Measurements from ENCODE around the gene IER2.

Gene IER2, protein sequence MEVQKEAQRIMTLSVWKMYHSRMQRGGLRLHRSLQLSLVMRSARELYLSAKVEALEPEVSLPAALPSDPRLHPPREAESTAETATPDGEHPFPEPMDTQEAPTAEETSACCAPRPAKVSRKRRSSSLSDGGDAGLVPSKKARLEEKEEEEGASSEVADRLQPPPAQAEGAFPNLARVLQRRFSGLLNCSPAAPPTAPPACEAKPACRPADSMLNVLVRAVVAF

DNA sequence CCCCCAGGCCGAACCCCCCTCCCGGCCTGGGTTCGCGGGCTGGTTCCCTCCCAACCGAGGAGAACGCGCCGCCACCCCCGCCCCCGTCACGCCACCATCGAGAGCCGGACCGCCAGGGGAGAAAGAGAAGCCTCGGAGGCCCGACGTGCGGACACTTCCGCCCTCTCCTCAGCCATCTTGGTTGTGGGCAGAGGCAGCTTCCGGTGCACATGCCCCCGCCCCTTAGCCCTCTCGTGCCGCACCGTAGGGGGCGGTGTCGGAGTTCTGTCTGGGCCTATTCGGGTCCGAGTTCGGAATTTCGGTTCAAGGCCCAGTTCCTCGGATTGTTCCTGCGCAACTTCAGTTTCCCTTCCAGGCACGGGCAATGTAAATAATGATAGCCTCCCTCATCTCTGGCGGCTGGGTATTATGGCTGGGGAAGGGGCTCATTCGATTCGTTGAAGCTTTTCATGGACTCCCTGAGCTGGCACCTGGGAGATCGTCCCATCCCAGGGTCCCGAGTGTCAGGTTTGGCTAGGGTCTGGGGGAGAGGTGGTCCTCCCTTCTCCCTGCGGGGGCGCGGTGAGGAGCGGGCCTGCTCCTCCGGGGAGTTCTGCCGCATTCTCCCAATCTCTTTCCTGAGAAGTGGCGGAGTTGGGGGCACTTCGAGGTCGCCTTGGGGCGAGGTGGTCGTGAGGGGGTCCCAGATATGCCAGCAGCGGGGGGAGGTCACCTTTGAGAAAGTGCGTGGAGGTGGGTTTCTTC, at the start of gene IER2, which contains the start of gene STX10:
TSS of gene IER2 (plus strand) at position 225 of the 744 bp plus-strand sequence. CDS start 2,776 bp downstream, outside the sequence.
TSS of gene STX10 (minus strand) at position 189 of the 744 bp plus-strand sequence. CDS start 202 bp downstream, outside the sequence.
- peak within 1 kb of the TSS; percentile 100 for H3K9ac ChIP-seq (ENCODE audit: low read length in 2 of 2)
- H3K9me3 ChIP-seq (ENCODE audit: control insufficient read depth in 2 of 2, low read length in 2 of 2), result no peaks in the 10 kb centered on the region
- H3K36me3 ChIP-seq (ENCODE audit: control insufficient read depth in 2 of 2, insufficient read depth in 2 of 2, low read length in 2 of 2), result peaks cover 0 to 1% of the 10 kb centered on the region in 2 donors
- H3K27me3 ChIP-seq (ENCODE audit: control insufficient read depth in 1 of 2, insufficient read depth in 2 of 2, low read length in 2 of 2), result no peaks in the 10 kb centered on the region
- peak within 1 kb of the TSS; percentile 97 to 98 for H3K4me3 ChIP-seq (ENCODE audit: low read length in 2 of 2)
- H3K27ac ChIP-seq (ENCODE audit: low read length), result peak within 1 kb of the TSS; percentile 100
- peaks cover 31% of the 10 kb centered on the region for H3K4me1 ChIP-seq (ENCODE audit: control insufficient read depth, insufficient read depth, low read length)

DNA sequence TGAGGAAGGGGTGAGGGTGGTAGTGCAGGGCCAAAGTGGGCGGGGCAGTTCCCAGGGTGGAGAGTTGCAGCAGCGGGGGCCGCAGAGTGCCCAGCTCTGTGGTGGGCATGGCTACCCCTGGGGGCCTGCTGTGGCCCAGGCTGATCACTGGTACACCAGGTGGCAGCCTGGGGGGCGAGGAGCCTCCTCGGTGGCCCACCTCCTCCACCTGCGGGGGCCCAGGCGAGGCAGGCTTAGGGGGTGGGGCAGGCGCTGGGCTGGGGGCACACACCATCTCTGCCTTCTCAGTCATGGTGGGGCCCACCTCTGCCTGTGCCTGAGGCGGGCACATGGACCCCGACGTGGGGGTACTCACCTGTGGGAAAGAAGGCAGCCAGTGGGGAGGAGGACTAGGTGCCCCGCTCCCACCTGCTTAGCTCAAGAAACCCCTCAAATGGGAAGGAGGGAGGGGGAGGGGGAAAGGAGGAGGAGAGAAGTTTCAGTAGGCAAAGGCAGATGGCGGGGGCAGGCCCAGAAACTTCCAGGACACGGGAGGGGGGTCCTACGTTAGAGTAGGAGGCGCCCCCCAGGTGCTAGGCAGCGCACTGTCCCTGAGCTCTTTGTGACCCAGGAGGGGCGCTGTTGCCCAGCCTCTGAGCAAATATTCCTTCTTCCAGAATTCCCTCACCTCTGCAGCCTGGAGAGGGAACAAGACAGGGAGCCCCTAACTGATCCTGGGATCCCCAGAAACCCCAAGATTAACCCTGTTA, 49.2 kb upstream of the IER2 start:
- H3K9me3 ChIP-seq (ENCODE audit: control insufficient read depth in 2 of 2, low read length in 2 of 2), result no peaks in the 10 kb centered on the region
- H3K27me3 ChIP-seq (ENCODE audit: control insufficient read depth in 1 of 2, insufficient read depth in 2 of 2, low read length in 2 of 2), result peaks cover 2 to 8% of the 10 kb centered on the region in 2 donors
- H3K4me3 ChIP-seq (ENCODE audit: low read length in 2 of 2), result peak overlapping the region in 1 of 2 donors; percentile 70
- H3K27ac ChIP-seq (ENCODE audit: low read length), result no peak overlapping the region
- H3K4me1 ChIP-seq (ENCODE audit: control insufficient read depth, insufficient read depth, low read length), result peaks cover 36% of the 10 kb centered on the region
- peaks cover 0 to 2% of the 10 kb centered on the region in 2 donors for H3K36me3 ChIP-seq (ENCODE audit: control insufficient read depth in 2 of 2, insufficient read depth in 2 of 2, low read length in 2 of 2)
- no peak overlapping the region for H3K9ac ChIP-seq (ENCODE audit: low read length in 2 of 2)

DNA sequence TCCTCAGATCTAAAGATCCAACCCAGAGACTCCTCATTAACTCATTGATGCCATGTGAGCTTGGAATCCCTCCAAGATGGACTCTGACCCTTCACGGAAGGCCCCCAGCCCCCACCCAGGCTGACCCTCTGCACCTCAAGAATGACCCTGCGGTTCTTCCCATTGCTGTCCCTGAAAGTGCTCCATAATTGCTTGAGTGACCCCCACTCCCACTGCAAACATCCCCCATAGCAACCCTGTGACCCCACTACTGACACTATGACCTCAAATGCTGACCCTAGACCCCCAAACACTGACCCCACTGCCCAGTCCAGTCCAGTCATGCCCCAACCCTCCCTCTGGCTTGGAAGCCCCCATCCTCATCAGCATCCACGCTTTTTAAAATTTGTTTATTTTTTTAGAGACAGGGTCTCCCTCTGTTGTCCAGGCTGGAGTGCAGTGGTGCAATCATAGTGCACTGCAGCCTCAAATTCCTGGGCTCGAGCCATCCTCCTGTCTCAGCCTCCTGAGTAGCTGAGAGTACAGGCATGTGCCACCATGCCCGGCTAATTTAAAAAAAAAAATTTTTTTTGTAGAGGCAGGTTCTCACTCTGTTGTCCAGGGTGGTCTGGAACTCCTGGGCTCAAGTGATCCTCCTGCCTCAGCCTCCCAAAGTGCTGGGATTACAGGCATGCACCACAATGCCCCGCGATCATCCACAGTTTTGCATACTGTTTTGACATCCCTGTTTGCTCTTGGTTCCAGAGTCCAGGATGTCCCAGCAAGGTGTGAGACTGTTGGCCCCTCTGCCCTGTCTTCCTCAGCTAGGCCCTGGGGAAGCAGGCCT, 48.4 kb upstream of the IER2 start:
- peak overlapping the region in 1 of 2 donors; percentile 48 for H3K9ac ChIP-seq (ENCODE audit: low read length in 2 of 2)
- H3K27ac ChIP-seq (ENCODE audit: low read length), result peak overlapping the region; percentile 37
- H3K36me3 ChIP-seq (ENCODE audit: control insufficient read depth in 2 of 2, insufficient read depth in 2 of 2, low read length in 2 of 2), result peaks cover 0 to 2% of the 10 kb centered on the region in 2 donors
- H3K9me3 ChIP-seq (ENCODE audit: control insufficient read depth in 2 of 2, low read length in 2 of 2), result no peaks in the 10 kb centered on the region
- peaks cover 2 to 8% of the 10 kb centered on the region in 2 donors for H3K27me3 ChIP-seq (ENCODE audit: control insufficient read depth in 1 of 2, insufficient read depth in 2 of 2, low read length in 2 of 2)
- peak overlapping the region; percentile 60 to 70 for H3K4me3 ChIP-seq (ENCODE audit: low read length in 2 of 2)
- H3K4me1 ChIP-seq (ENCODE audit: control insufficient read depth, insufficient read depth, low read length), result peaks cover 36% of the 10 kb centered on the region

DNA sequence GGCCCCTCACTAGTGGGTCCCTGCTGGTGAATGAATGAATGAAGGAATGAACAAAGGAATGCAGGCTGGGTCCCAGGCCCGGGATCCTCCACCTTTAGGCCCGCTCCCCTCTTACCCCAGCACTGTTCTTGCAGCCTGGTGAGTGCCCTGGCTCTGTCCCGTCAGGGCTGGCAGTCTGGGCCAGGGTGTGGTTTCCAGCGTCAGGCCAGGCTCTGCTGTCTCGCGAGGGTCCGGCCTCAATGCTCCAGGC, 47.9 kb upstream of the IER2 start:
- Histone ChIP-seq H3K27ac (ENCODE audit: low read length) (peak overlapping the region; percentile 37), H3K4me1 (ENCODE audit: control insufficient read depth, insufficient read depth, low read length) (peaks cover 36% of the 10 kb centered on the region), H3K4me3 (ENCODE audit: low read length in 2 of 2) (peak overlapping the region; percentile 60 to 70), H3K9ac (ENCODE audit: low read length in 2 of 2) (peak overlapping the region in 1 of 2 donors; percentile 48), H3K36me3 (ENCODE audit: control insufficient read depth in 2 of 2, insufficient read depth in 2 of 2, low read length in 2 of 2) (peaks cover 0 to 2% of the 10 kb centered on the region in 2 donors), H3K9me3 (ENCODE audit: control insufficient read depth in 2 of 2, low read length in 2 of 2) (no peaks in the 10 kb centered on the region), H3K27me3 (ENCODE audit: control insufficient read depth in 1 of 2, insufficient read depth in 2 of 2, low read length in 2 of 2) (peaks cover 2 to 8% of the 10 kb centered on the region in 2 donors)

DNA sequence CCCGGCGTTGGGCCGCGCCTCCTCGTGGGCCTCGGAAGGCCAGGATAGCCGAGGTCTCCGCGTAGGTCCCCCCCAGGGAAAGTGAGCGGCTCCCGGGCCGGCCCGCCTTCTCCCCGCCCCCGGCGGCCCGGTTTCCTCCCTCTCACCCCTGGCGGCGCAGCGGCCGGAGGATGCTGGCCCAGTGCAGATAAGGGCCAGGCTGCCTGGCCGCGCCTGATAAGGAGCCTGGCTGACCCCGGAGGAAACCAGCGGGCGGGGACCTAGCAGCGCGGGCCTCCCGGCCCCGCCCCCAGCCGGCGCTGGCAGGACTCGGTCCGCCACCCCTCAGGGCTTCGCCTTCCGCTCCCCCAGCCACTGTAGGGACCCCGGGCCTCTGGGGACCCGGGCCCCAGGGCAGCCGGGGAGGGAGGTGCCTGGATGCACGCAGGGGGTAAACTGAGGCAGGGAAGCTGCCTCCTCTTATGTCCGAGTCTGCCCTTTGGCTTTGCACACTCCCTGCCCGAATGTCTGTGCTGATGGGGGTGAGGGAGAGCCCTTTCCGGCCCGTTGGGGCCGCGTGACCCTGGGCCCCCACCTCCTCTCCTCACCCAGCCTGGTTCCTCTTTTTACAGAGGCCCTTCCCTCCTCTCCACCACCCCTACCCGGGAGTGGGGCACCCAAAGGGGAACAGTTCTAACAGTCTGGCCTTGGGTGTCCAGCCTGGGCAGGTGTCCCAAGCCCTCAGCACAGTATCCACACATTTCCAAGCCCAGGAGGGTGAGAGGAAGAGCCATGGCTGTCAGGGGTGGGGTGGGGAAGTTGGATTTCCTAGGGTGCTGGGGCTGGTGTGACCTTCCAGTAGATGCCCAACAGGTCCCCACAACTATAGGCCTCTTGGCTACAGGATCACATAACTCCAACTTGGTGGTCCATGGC, 47.3 kb upstream of the IER2 start, which contains the start of gene LYL1:
TSS of gene LYL1 (minus strand) at position 193 of the 915 bp plus-strand sequence. CDS start 1,687 bp downstream, outside the sequence.
- H3K9ac ChIP-seq (ENCODE audit: low read length in 2 of 2), result peak within 1 kb of the TSS; percentile 13 to 48
- H3K27me3 ChIP-seq (ENCODE audit: control insufficient read depth in 1 of 2, insufficient read depth in 2 of 2, low read length in 2 of 2), result peaks cover 2 to 8% of the 10 kb centered on the region in 2 donors
- H3K27ac ChIP-seq (ENCODE audit: low read length), result peak within 1 kb of the TSS; percentile 37
- H3K9me3 ChIP-seq (ENCODE audit: control insufficient read depth in 2 of 2, low read length in 2 of 2), result no peaks in the 10 kb centered on the region
- H3K36me3 ChIP-seq (ENCODE audit: control insufficient read depth in 2 of 2, insufficient read depth in 2 of 2, low read length in 2 of 2), result peaks cover 0 to 2% of the 10 kb centered on the region in 2 donors
- peak within 1 kb of the TSS; percentile 60 to 70 for H3K4me3 ChIP-seq (ENCODE audit: low read length in 2 of 2)
- H3K4me1 ChIP-seq (ENCODE audit: control insufficient read depth, insufficient read depth, low read length), result peaks cover 34% of the 10 kb centered on the region

DNA sequence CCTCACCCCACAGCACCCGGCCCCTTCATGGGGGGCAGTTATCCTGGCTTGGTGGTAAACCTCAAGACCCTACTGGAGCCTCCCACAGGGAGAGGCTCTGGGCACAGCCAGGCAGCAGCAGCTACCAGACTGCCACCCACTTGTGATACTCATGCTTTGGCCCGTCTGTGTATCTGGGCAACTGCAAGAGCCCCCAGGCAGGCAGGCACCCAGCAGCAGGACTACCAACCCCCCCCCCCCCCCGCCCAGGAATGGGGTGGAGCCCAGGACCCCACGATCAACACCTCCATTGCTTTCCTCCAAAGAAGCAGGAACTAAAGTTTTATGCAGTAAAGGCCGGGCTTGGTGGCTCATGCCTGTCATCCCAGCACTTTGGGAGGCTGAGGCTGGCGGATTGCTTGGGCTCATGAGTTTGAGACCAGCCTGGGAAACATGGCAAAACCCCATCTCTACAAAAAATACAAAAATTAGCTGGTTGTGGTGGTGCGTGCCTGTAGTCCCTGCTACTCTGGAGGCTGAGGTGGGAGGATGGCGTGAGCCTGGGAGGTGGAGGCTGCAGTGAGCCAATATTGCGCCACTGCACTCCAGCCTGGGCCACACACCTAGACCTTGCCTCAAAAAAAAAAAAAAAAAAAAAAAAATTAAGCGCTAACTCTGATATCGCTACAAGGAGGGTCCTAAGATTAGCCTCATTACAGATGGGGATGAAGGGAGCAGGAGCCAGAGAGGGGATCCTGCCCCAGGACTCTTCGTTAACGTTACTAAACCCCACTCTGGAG, 46.4 kb upstream of the IER2 start:
- H3K27me3 ChIP-seq (ENCODE audit: control insufficient read depth in 1 of 2, insufficient read depth in 2 of 2, low read length in 2 of 2), result peaks cover 2 to 6% of the 10 kb centered on the region in 2 donors
- H3K4me3 ChIP-seq (ENCODE audit: low read length in 2 of 2), result no peak overlapping the region
- H3K27ac ChIP-seq (ENCODE audit: low read length), result peak overlapping the region; percentile 24
- no peaks in the 10 kb centered on the region for H3K9me3 ChIP-seq (ENCODE audit: control insufficient read depth in 2 of 2, low read length in 2 of 2)
- no peak overlapping the region for H3K9ac ChIP-seq (ENCODE audit: low read length in 2 of 2)
- peaks cover 31% of the 10 kb centered on the region for H3K4me1 ChIP-seq (ENCODE audit: control insufficient read depth, insufficient read depth, low read length)
- H3K36me3 ChIP-seq (ENCODE audit: control insufficient read depth in 2 of 2, insufficient read depth in 2 of 2, low read length in 2 of 2), result peaks cover 0 to 2% of the 10 kb centered on the region in 2 donors

DNA sequence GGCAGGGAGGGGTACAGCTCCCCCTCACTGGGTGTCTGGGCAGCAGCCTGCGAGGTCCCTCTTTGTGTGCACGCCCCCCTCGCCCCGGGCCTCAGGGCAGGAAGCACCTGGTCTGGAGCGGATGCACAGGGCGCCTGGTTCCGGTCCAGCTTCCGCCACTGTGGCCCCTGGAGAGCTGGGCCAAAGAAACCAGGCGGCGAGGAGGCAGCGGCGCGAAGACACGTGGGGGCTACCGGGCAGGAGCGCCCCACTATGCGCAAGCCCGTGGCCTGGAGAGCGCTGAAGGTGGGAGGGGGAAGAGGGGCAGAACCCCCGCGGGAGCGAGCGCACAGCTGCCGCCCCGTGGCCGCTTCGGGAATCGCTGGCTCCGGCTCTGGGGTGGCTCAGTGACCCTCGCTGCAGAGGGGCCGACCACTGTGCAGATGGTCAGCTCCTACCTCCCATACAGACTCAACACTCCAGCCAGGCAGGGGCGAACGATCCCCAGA, 45.8 kb upstream of the IER2 start:
- Histone ChIP-seq H3K4me1 (ENCODE audit: control insufficient read depth, insufficient read depth, low read length) (peaks cover 25% of the 10 kb centered on the region), H3K4me3 (ENCODE audit: low read length in 2 of 2) (peak overlapping the region in 1 of 2 donors; percentile 8), H3K36me3 (ENCODE audit: control insufficient read depth in 2 of 2, insufficient read depth in 2 of 2, low read length in 2 of 2) (peaks cover 0 to 5% of the 10 kb centered on the region in 2 donors), H3K9me3 (ENCODE audit: control insufficient read depth in 2 of 2, low read length in 2 of 2) (no peaks in the 10 kb centered on the region), H3K27me3 (ENCODE audit: control insufficient read depth in 1 of 2, insufficient read depth in 2 of 2, low read length in 2 of 2) (peaks cover 2 to 3% of the 10 kb centered on the region in 2 donors), H3K27ac (ENCODE audit: low read length) (no peak overlapping the region), H3K9ac (ENCODE audit: low read length in 2 of 2) (no peak overlapping the region)

DNA sequence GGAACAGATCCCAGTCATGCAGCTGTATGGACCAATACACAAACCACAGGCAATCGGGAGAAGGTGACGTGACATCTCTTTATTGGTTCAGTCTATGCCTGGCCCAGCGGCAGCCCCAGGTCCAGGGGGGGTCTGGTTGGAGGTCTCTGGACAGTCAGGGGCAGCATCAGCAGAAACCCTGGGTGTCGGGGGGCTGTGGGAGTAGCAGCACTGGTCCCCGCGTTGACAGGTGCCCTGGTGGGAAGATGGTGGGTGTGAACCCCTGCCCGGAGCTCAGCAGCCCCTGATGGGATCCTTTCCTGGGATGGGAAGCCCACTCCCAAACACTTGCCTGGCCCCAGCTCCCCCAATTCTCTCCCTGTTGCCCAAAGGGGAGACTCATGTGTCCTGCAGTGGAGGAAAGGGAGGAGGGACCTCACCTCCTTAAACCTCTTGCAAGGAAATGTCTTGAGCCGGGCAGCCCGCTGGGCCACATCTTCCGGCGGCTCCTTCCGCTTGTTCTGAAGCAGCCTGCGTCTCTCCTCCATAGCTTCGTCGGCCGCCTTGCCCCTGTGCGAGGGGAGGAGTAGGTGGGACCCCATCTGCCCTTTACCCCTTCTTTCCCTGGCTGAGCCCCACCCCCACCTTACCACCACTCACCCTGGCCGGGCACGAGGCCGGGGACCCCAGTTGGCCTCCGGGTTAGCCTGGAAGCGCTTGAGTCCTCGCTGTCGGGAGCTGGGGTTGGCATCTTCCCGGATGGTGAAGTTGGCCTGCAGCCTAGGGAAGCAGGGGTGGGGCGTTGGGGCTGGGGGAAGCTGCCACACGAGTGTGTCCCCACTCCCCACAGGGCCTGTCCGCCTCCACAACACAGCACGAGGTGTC, 45.1 kb upstream of the IER2 start:
- Histone ChIP-seq H3K36me3 (ENCODE audit: control insufficient read depth in 2 of 2, insufficient read depth in 2 of 2, low read length in 2 of 2) (peaks cover 0 to 7% of the 10 kb centered on the region in 2 donors), H3K4me3 (ENCODE audit: low read length in 2 of 2) (peak overlapping the region in 1 of 2 donors; percentile 8), H3K4me1 (ENCODE audit: control insufficient read depth, insufficient read depth, low read length) (peaks cover 22% of the 10 kb centered on the region), H3K9ac (ENCODE audit: low read length in 2 of 2) (no peak overlapping the region), H3K27me3 (ENCODE audit: control insufficient read depth in 1 of 2, insufficient read depth in 2 of 2, low read length in 2 of 2) (peaks cover 2 to 3% of the 10 kb centered on the region in 2 donors), H3K27ac (ENCODE audit: low read length) (no peak overlapping the region), H3K9me3 (ENCODE audit: control insufficient read depth in 2 of 2, low read length in 2 of 2) (no peaks in the 10 kb centered on the region)
